K562 (cell line): ENCODE measurements around the gene RWDD1.

Experiments
- FOXJ3 ChIP-seq: sonication (generic); formaldehyde crosslinking; IDR thresholded peaks from 2 replicates; pipeline ENCODE4 v1.4.0; 2020; ENCODE audit warnings: mild to moderate bottlenecking, missing genetic modification reagents
- FOXK2 ChIP-seq, 2 experiments: fragments of 450-650 bp; IDR thresholded peaks in 1 of 2; conservative IDR thresholded peaks in 1 of 2; 2 replicates each; pipeline ENCODE4 v1.6.1; 2016; ENCODE audit warnings: low read depth in 2 of 2, mild to moderate bottlenecking in 1 of 2
- POLR2AphosphoS5 ChIP-seq: IDR thresholded peaks from 2 replicates; pipeline ENCODE4 v1.6.1; 2011; ENCODE audit warnings: mild to moderate bottlenecking, low read depth, low read length, moderate library complexity; ENCODE audit not compliant: control insufficient read depth, insufficient read depth
- TRIM24 ChIP-seq, 2 experiments: fragments of 450-650 bp; IDR thresholded peaks; 2 replicates each; pipeline ENCODE4 v1.6.1; 2016

DNA sequence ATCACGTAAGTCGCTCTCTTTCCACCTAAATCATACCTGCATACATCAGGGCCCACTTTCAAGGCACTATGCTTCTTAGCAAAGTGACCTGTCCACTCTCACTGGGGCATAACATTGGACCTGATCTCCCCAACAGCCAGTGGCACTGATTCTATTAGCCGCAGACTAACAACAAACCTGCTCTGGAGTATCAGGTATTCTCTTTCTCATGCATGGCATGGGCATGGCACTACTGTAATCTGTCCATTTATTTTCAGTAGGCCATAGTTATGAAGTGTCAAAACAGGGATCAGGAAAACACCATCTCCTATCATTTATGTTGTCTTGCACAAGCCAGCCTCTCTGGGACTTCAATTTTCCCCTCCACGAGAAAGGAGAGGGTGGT, 9.3 kb upstream of the RWDD1 start:
- TF ChIP-seq TRIM24 (IDR thresholded peaks at IDR 0.05) (no peak), FOXJ3 (CRISPR knock-in tag) (no peak), FOXK2 (conservative IDR thresholded peaks at IDR 0.05 in 1 of 2, IDR thresholded peaks at IDR 0.05 in 1 of 2; ENCODE audit: low read depth in 2 of 2) (no peak), POLR2AphosphoS5 (no peak)
